ENCODE measurements around the gene SYNPO2.
"Not testable (repeated sequence)": the region's sequence is repeated elsewhere in the genome, so short reads cannot be mapped to it uniquely, and the experiment has no call there.

SYNPO2 gene

DNA sequence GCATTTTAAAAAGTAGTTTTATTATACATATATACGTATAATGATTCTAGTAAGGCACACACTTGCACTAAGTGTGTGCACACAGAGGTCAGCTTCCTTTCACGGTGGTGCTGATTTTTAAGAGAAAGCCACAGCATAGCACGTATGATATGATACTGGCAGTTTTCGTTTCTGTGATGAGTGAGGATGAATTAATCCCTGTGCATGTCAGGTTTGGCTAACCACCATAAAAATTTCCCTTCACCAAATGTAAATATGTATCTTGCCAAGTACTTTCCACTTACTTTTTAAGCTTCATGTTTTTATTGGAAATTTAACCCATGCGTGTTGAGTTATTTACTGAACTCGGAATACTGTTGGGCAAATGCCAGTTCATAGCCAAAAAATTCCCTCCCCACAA lies 84.6 kb downstream of the SYNPO2 start:
- DNase-seq (ENCODE audit: low read depth): no peak

DNA sequence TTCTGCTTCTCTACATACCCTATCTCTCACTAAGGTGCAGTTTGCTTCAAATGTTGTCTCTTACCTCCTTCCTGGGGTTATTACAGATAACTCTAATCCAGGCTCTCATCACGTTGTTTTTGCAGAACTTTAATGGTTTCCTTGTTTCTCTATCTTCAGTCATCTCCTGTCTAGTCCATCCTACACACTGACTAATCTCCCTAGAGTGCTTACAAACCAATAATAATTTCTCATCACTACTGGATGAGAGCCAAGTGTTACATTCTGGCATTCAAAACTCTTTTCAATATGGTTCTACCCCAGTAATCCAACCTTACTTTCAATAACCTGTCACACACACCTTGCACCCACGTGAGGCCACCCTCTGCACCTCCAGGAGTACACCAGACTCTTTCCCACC lies 86.1 kb downstream of the SYNPO2 start:
- no peak for DNase-seq (ENCODE audit: low read depth)

DNA sequence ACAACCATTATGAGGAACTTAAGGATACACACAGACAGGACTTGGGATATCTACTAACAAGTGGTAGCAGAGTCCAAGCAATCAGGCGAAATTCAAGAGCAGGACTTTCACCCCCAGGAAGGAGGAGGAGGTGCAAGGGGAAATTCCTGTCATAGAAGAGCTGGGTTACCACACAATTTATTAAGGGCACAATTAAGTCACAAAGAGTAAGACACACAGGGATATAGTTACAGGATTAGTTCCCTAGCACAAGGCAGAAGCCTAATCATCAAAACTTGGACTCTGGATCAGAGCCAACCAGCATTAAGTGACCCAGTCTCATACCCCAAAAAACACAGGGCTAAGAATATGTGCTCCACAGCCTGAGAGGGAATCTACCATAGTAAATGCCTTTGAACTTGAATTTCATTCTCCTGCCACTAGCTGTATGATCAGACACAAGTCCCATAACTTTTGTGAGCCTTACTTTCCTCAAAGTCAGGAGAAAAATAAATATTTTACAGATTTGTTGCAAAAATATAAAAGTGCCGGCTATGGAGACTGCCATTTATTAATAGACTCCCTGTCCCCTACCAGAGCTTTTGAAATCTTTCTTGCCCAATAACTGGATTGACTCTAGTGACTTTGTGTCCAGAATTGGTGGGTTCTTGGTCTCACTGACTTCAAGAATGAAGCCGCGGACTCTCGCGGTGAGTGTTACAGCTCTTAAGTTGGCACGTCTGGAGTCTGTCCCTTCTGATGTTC lies 87.0 kb downstream of the SYNPO2 start:
- DNase-seq (ENCODE audit: low read depth): no peak

DNA sequence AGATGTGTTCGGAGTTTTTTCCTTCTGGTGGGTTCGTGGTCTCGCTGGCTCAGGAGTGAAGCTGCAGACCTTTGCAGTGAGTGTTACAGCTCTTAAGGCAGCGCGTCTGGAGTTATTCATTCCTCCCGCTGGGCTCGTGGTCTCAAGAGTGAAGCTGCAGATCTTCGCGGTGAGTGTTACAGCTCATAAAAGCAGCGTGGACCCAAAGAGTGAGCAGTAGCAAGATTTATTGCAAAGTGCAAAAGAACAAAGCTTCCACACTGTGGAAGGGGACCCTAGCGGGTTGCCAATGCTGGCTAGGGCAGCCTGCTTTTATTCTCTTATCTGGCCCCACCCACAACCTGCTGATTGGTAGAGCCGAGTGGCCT lies 87.5 kb downstream of the SYNPO2 start:
- not testable (repeated sequence) for DNase-seq (ENCODE audit: low read depth)

DNA sequence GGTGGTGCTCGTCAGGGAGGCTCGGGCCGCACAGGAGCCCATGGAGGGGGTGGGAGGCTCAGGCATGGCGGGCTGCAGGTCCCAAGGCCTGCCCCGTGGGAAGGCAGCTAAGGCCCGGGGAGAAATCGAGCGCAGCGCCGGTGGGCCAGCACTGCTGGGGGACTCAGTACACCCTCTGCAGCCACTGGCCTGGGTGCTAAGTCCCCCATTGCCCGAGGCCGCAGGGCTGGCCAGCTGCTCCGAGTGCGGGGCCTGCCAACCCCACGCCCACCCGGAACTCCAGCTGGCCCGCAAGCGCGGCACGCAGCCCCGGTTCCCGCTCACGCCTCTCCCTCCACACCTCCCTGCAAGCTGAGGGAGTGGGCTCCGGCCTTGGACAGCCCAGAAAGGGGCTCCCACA lies 88.4 kb downstream of the SYNPO2 start:
- not testable (repeated sequence) for DNase-seq (ENCODE audit: low read depth)

DNA sequence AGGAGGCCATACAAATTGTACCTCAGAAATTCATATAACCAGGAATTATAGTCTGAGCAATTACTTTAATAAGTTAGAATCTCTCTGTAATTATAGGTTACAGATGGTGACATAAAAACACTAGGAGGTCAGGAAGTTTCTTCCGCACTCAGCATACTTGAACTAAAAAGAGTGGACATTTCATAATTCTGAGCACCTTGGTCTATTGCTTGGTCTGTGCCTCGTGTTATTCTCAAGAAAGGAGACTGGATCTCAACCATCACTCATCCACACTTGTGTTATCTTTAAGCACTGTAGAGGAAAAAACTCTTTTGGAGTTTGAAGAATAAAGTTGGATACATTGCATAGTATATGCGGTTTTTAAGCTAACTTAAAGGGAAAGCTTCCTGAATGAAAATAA lies 91.1 kb downstream of the SYNPO2 start:
- no peak for DNase-seq (ENCODE audit: low read depth)

DNA sequence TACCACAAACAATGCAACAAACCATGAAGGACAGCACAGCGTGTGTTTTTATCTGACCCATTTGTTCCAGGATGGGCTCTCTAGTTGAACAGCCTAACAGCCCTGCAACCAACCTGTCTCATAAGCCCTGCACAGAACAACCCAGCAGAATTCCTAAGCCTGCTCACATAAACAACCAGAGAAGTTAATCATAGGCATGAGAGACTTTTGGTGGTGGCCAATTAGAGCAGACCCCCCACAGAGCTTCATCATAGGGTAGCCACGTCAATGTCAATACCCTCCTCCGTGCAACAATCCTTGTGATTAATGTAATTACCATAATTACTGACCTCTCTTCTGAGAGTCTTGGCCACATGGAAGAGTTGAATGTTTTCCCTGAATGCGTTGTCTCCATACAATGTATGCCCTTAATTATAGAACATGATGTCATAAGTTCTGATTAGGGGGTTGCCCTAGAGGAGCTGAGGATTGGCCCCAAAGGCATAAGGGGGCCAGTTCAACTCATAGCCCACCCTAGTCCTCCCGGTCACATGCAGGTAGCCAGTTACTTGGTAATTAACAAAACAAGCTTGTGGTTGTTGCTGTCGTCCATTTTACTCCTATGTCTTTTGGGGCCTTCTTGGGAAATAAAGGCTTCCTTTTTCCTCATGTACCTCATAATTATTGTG lies 92.7 kb downstream of the SYNPO2 start:
- no peak for DNase-seq (ENCODE audit: low read depth)

DNA sequence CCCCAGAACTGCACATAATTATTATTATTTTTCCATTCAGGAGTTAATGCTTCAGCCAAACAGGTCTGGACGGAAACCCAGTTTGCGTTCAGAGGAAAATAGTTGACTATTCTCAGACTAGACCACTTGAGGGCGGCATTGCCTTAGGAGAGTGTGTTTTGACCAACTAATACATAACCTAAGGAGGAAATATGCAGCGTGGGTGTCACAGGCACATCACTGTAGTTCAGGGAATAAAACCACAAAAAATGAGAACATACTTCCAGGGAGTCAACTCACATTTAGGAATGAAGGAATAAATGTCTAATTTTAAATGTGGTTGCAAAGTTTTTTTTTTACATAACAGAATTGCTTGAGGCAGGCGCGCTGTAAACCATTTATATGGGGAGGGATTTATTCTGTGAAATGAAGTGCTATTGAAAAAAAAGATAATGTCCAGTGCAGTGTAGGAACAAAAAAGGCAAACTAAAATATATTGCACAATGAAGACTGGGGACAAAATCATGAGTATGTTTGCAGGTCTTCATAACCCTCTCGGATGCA lies 93.3 kb downstream of the SYNPO2 start:
- peak; percentile 33 for DNase-seq (ENCODE audit: low read depth)

DNA sequence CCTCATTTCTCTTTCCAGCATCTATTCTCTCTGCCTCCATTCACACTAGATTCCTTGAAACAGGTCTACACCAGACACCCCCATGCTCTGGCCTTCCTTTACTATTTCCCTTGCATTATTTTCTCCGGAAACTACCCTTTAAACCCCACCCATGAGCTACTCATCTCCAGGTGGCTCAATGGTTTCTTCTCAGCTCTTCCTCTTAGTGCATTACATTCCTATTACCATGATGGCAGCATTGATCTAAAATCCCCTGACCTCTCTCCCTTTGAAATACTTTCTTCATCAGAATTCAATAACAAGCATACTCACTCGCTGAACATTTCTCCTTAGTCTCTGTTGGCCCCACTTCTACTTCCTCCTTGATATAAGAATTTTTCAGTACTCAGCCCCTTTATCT lies 94.6 kb downstream of the SYNPO2 start:
- no peak for DNase-seq (ENCODE audit: low read depth)

DNA sequence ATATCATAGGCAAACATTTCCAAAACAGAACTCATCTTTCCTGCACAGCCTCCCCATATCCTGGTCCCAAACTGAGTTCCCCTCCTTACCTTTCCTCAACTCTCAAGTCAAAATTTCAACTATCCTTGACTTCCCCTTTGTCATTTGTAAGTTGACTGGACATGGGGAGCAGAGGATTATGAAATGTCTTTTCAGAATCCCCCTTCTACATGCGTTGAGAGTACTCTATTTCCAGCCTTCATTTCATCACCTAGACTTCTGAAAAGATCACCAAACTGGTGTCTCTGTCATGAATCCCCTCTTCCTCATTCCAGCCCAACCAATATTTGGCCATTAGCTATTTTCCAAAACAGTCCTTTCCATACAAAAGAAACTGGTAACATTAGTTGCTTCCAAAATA lies 95.2 kb downstream of the SYNPO2 start:
- no peak for DNase-seq (ENCODE audit: low read depth)

DNA sequence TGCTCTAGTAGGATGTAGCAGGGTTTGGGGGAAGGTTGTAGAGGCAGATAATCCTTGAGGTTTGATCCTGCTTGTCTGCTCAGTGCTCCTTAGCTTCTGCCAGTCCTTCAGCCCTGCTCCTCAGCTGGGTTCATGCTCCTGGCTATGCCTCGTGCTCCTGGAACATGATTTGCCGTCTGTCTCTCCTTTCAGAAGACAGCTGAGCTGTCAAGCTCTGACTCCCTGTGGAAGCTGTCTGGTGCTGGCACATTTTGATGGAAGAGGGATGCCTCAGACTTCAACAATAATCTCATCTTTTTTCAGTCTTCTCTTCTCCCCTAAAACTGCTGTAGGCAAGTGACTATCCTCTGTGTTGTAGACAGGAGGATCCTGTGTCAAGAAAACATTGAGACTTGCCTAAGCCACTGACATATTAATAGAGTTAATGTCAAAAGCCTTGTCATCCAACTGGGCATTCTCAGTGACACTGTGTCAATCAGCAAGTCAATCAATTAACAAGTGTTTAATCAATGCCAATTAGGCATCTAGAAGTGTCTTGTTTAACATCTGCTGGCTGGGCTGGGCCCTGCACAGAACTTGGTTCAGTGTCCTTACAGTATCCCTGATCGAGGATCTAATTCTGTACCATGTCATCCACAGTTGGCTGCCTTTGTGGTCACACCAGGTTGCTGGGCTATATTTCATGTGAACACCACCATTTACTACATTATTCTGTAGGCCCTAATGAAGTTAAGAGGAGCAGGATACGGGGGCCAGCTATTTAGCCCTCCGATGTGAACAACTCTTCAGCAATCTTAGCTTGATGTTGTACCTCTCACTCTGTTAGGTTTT lies 96.7 kb downstream of the SYNPO2 start:
- DNase-seq (ENCODE audit: low read depth): no peak

DNA sequence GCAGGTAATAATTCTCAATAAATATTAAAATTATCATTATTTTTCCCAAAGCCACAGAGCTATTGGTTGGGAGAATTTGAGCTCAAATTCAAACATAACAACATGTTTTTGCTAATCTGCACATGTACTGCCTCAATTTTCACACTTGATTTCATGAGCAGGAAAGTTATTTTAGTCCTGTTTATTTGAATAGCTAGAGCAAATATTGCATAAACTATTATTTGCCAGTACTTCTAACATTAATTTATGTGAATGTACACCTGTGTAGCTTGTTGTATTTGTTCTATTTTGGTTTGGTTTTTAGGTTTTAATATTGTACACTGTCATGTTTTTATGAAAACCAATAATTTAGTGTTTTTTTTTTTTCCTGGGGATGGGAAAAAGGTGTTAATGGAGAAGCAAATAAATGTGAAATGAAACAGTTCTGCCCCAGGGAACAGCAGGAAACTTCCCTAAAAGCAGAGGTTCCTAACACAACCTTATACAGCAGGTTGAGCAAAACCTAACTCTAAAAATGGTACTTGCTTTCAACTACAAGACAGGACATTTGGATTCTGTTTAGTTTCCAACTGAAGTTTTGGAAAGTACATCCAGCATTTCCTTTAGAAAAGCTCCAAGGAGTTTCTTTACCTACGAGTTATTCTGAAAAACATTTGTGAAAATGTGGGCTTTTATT lies 99.4 kb downstream of the SYNPO2 start:
- no peak for DNase-seq (ENCODE audit: low read depth)

DNA sequence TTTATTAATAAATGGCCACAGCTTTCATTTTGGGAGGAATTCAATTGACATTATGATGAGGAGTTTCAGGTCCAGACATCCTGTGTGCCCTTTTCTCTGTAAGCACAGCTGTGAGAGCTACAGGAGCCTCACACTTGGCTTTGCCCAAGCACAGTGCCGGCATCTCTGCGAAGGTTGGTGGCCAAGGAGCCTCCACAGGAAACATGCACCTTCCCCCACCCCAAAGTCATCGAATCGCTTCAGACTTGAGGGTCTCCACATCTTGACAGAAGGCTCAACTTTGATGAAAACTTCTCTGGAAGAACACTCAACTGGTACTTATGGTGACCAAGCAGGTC lies 100.0 kb downstream of the SYNPO2 start:
- DNase-seq (ENCODE audit: low read depth): no peak

DNA sequence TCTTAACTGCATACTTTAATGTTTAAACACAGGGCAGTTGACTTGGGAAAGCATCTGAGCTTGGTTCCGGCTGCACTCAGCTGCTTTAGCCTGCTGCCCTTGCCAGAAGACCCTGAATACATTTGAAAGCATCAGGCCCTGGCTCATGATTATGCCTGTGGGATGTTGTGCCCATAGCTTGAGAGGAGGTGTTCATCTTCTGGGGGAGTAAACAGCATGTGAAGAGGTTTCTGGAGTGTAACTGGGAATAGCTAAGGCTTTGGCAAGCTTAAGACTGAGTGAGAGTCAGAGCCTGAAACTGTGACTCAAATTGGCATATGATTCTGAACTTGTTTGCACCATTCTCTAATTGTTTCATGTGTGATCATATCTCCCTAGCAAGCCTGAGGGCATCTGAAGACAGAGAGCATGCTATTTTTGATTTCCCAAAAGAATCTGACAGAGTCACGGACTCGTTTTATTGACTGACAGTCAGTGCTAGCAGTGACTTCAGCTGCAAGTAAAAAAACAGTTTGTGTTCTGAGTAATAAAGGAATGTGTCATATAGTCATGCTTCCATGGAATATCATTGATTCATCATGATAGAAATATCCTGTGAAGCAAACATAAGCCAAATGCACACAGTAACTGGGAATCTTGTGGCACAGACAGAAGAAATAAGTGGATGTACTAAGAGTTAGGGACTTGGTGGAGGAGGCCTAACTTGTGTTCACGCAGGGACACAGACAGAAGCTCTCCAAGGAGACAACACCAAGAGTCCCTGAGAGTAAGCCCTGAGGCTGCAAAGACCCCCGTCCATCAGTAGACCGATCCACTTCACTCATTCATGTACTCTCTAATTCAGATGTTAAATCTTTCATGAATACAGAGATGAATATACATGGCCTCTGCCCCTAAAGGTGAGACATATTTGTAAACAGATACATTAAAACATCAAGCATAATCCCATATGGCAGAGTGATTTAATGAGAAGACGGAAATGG lies 100.7 kb downstream of the SYNPO2 start:
- no peak for DNase-seq (ENCODE audit: low read depth)

DNA sequence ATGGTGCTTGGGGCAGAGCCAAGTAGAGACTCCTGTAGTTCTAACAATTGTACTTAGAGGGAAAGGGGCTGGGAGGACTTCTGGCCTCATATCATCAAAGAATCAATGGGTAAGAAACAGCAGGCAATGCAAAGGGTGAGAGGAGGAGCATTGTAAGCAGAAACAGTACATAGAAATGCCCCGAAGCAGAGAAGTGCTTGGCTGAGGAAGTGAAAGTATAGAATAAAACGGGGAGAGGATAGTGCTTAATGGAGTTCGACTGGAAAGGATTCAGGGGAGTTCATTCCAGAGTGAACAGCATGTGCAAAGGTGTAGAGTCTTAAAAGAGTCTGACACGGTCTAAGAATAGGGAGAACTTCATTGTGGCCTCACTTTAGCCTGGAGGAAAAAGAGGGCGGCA lies 103.0 kb downstream of the SYNPO2 start:
- DNase-seq (ENCODE audit: low read depth): no peak

DNA sequence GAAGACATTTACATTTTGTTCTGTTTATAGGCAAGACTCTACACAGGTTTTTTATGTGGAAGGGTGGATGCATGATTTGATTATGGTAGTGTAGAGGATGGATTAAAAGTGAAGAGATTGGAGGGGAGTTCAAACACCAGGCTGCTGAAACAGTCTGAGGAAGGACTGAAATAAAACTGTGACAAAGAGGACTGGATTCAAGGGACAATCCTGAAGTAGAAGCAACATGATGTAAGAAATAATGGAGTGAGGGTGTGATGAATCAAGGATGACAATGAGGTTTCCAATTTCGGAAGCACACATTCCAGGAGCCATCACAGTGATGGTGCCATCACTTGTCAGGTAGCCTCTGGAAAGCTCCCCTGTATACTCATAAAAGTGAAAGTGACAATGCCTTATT lies 103.5 kb downstream of the SYNPO2 start:
- no peak for DNase-seq (ENCODE audit: low read depth)

DNA sequence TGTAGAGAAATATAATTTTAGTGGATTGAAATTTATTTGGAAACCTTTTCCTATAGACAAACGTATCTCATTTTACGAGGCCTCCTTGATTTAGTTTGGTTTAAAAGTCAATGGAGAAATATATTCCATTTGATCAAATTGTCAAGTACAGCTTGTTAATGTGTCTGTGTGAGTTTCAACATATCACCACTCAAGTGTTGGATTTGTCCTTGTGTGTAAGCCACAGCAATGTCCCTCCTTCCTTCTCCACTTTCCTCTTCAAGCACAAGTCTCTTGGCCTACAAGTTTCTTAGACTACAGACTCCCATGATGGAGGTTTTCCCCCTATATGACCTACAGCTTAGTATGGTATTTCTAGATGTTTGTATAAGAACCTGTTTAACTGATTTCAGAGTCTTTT lies 104.7 kb downstream of the SYNPO2 start:
- DNase-seq (ENCODE audit: low read depth): no peak

DNA sequence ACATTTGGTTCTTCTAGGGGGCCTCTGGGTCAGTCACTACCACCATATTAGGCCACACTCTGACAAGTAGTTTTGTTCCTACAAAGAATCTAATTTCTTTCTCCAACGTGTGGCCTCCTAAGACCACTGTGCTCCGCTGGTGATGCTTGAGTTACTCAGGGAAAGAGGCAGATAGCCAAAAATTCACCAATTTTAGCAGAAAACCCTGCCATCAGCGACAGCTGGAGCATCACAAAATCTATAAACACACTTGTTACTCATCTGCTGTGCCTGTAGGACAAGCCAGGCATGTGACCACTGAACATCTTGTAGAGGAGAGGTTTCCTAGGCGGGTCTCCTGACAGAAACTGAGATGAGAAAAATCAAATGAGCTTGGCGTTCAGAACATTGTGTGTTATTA lies 105.4 kb downstream of the SYNPO2 start:
- DNase-seq (ENCODE audit: low read depth): no peak

DNA sequence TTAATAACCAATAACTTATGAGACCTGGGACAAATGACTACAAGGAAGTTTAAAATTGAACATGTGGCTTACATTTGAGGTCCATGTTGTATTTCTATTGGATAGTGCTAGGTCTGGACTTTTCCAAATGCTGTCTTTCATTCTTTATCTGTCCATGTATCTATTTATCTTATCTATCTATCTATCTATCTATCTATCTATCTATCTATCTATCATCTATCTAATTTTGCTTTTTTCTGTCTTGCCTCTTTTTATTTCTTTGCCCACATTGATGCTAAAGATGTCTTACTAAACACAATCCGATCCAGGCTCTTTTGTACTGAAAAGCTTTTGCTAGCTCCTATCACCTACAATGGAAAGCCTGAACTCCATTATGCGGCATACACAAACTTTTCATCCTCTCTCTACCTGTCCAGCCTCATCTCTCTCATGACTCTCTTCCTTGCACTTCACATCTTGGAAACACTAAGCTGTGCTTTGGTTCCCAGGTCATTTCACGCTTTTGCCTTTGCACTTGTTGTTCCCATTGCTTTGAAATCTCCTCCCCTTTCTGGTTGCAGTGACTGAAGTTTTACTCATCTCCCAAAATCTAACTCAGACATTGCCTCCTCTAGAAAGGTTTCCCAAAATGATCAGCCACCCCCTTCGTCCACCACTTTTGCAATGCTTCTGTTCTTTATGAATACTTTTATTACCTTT lies 107.2 kb downstream of the SYNPO2 start:
- no peak for DNase-seq (ENCODE audit: low read depth)

DNA sequence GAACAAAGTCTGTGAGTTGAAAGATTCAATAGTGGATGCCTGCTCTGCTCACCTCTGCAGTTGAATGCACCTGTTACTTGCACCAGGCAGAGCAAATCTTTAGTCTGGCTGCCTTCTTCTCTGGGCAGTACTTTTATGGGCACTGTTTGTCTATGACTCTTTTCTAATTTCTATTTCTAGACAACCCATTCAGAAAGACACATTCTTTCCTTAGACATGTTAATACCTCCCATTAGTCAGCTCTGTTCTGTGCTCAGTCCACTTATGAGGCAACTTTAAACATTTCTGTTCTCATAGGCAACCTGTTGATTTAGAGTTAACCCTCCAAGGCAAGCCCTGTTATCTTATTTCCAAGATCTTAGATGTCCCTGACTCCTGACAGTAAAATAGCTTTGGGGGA lies 108.9 kb downstream of the SYNPO2 start:
- no peak for DNase-seq (ENCODE audit: low read depth)
